GM12878 (cell line): ENCODE data around the gene SPIB. TPM values are rescaled to one million over a fixed set of nuclear protein-coding genes. Genes with fewer than 3 reads are reported as not detected.

Experiments
- ATAC-seq: fragments of 200-7000 bp; cut with Tn5 transposase; 3 replicates; pipeline ENCODE4 v1.9.1; 2020; ENCODE audit warnings: mild to moderate bottlenecking, moderate library complexity
- BruUV-seq: library from RNA; stranded (reverse); fragments of 400-500 nt; replicated peaks from 2 replicates; lab custom pipeline; 2021; lab: Mats Ljungman, UMichigan
- CTCF ChIA-PET: fragments of 300-600 bp; sonication (Branson Sonifier 250); formaldehyde crosslinking; extraction: SDS; loops from one replicate; lab custom pipeline; 2021; ENCODE audit warnings: inconsistent platforms; lab: Yijun Ruan, JAX
- POLR2A ChIA-PET: fragments of 350-600 bp; formaldehyde crosslinking; extraction: SDS; loops from one replicate; lab custom pipeline; 2021; ENCODE audit warnings: inconsistent platforms; lab: Charles Lee
- RAD21 ChIA-PET: fragments of 300-600 bp; sonication (Branson Sonifier 250); formaldehyde crosslinking; loops from one replicate; lab custom pipeline; 2023; ENCODE audit warnings: antibody characterized with exemption; ENCODE audit not compliant: unreplicated experiment; lab: Charles Lee
- SMC1A ChIA-PET: fragments of 300-600 bp; sonication (Branson Sonifier 250); formaldehyde crosslinking; loops from one replicate; lab custom pipeline; 2023; ENCODE audit not compliant: unreplicated experiment, uncharacterized antibody; lab: Charles Lee
- DNase-seq: peaks from one replicate; pipeline ENCODE4 v3.0.0-alpha.2; 2011; ENCODE audit warnings: low read depth, low spot score
- FAIRE-seq: peaks from 3 replicates; lab custom pipeline; 2011; peaks lifted over from hg19 to GRCh38; lab: Jason Lieb, UNC
- H2AFZ ChIP-seq: 2 replicates; pipeline ENCODE4 v1.6.0; 2011; ENCODE audit warnings: low read depth, low read length, control low read depth; ENCODE audit not compliant: control insufficient read depth
- H3K27ac ChIP-seq: 2 replicates; pipeline ENCODE4 v1.5.1; 2011; ENCODE audit warnings: control low read depth; ENCODE audit not compliant: control insufficient read depth, insufficient read depth
- H3K27me3 ChIP-seq, 2 experiments: replicated peaks in 1 of 2; 2 replicates each; pipeline versions ENCODE4 v1.6.0 to v1.6.1; 2011; ENCODE audit warnings: low read length in 1 of 2; ENCODE audit not compliant: control insufficient read depth in 2 of 2, insufficient read depth in 2 of 2
- H3K36me3 ChIP-seq, 2 experiments: 2 replicates each; pipeline ENCODE4 v1.5.1; 2011; ENCODE audit warnings: low read length in 1 of 2; ENCODE audit not compliant: control insufficient read depth in 2 of 2, insufficient read depth in 2 of 2
- H3K4me1 ChIP-seq: 2 replicates; pipeline ENCODE4 v1.6.1; 2011; ENCODE audit warnings: mild to moderate bottlenecking, low read length, moderate library complexity, mixed read lengths; ENCODE audit not compliant: control insufficient read depth, insufficient read depth
- H3K4me2 ChIP-seq: 2 replicates; pipeline ENCODE4 v1.6.0; 2011; ENCODE audit warnings: control low read depth; ENCODE audit not compliant: control insufficient read depth, insufficient read depth
- H3K4me3 ChIP-seq: fragments of 200-600 bp; sonication (generic); 2 replicates; pipeline ENCODE4 v1.5.1; 2016
- H3K79me2 ChIP-seq: 2 replicates; pipeline ENCODE4 v1.6.0; 2011; ENCODE audit warnings: low read length; ENCODE audit not compliant: control insufficient read depth, insufficient read depth
- H3K9ac ChIP-seq: 2 replicates; pipeline ENCODE4 v1.8.0; 2011; ENCODE audit warnings: low read length, control low read depth, mixed read lengths; ENCODE audit not compliant: control insufficient read depth, insufficient read depth
- H3K9me3 ChIP-seq: replicated peaks from 3 replicates; pipeline ENCODE4 v1.5.1; 2011; ENCODE audit warnings: mild to moderate bottlenecking, low read length; ENCODE audit not compliant: control insufficient read depth, insufficient read depth
- H4K20me1 ChIP-seq: 2 replicates; pipeline ENCODE4 v1.6.0; 2011; ENCODE audit not compliant: control insufficient read depth, insufficient read depth
- BCL11A ChIP-seq: IDR thresholded peaks from 2 replicates; pipeline ENCODE4 v1.6.1; 2011; ENCODE audit warnings: low read depth, low read length
- BHLHE40 ChIP-seq, 2 experiments: fragments of 450-650 bp in 1 of 2; IDR thresholded peaks; 2 replicates each; pipeline ENCODE4 v1.6.1; 2011 to 2017; ENCODE audit warnings: low read depth in 2 of 2, borderline replicate concordance in 1 of 2, improper control_type of control experiment in 1 of 2, low read length in 1 of 2, mild to moderate bottlenecking in 1 of 2
- EED ChIP-seq: sonication (generic); IDR thresholded peaks from 2 replicates; pipeline ENCODE4 v1.6.1; 2016; ENCODE audit warnings: antibody characterized with exemption, low read depth
- ESRRA ChIP-seq: IDR thresholded peaks from 2 replicates; pipeline ENCODE4 v1.6.1; 2012; ENCODE audit warnings: mild to moderate bottlenecking, low read length, improper control_type of control experiment
- GABPA ChIP-seq: IDR thresholded peaks from 2 replicates; pipeline ENCODE4 v1.6.1; 2014; ENCODE audit warnings: antibody characterized with exemption, low read depth, mild to moderate bottlenecking, inconsistent platforms
- GATAD2B ChIP-seq: fragments of 450-650 bp; conservative IDR thresholded peaks from 2 replicates; pipeline ENCODE4 v1.6.1; 2017; ENCODE audit warnings: low read depth, mild to moderate bottlenecking, moderate library complexity
- IKZF1 ChIP-seq: fragments of 450-650 bp; conservative IDR thresholded peaks from 2 replicates; pipeline ENCODE4 v1.6.1; 2017; ENCODE audit warnings: antibody characterized with exemption, mild to moderate bottlenecking
- IKZF2 ChIP-seq, 2 experiments: fragments of 450-650 bp; IDR thresholded peaks; 2 replicates each; pipeline ENCODE4 v1.6.1; 2017; ENCODE audit warnings: mild to moderate bottlenecking in 2 of 2, moderate library complexity in 2 of 2
- JUNB ChIP-seq: IDR thresholded peaks from 2 replicates; pipeline ENCODE4 v1.6.1; 2016; ENCODE audit warnings: antibody characterized with exemption, mild to moderate bottlenecking
- MEF2B ChIP-seq: fragments of 450-650 bp; IDR thresholded peaks from 2 replicates; pipeline ENCODE4 v1.6.1; 2018; ENCODE audit warnings: mild to moderate bottlenecking, moderate library complexity; ENCODE audit not compliant: partially characterized antibody, poor library complexity, severe bottlenecking
- MTA2 ChIP-seq: fragments of 450-650 bp; IDR thresholded peaks from 2 replicates; pipeline ENCODE4 v1.6.1; 2016; ENCODE audit warnings: low read depth, mild to moderate bottlenecking, moderate library complexity
- NBN ChIP-seq: fragments of 450-650 bp; IDR thresholded peaks from 2 replicates; pipeline ENCODE4 v1.6.1; 2016
- NR2F1 ChIP-seq: fragments of 450-650 bp; conservative IDR thresholded peaks from 2 replicates; pipeline ENCODE4 v1.6.1; 2017; ENCODE audit warnings: mild to moderate bottlenecking
- POLR2A ChIP-seq: IDR thresholded peaks from 2 replicates; pipeline ENCODE4 v1.6.1; 2011; ENCODE audit warnings: low read depth, mild to moderate bottlenecking, low read length
- RELB ChIP-seq: fragments of 450-650 bp; IDR thresholded peaks from 2 replicates; pipeline ENCODE4 v1.6.1; 2017; ENCODE audit warnings: low read depth, mild to moderate bottlenecking, moderate library complexity
- RUNX3 ChIP-seq: IDR thresholded peaks from 2 replicates; pipeline ENCODE4 v1.6.1; 2012; ENCODE audit warnings: low read length, inconsistent platforms
- TAF1 ChIP-seq: IDR thresholded peaks from 2 replicates; pipeline ENCODE4 v1.6.1; 2011; ENCODE audit warnings: mild to moderate bottlenecking, low read depth, low read length, borderline replicate concordance
- TCF12 ChIP-seq: IDR thresholded peaks from 2 replicates; pipeline ENCODE4 v1.6.1; 2011; ENCODE audit warnings: low read depth, mild to moderate bottlenecking, low read length
- WGBS: methylation state at CpG from one replicate; pipeline ENCODE4 v1.1.6; 2016; ENCODE audit warnings: low lambda C conversion rate; ENCODE audit not compliant: insufficient replicate concordance, insufficient coverage; ENCODE audit errors: missing lambda C conversion rate; 5-methylcytosine and 5-hydroxymethylcytosine counted together
- in situ Hi-C: fragments of 300-500 bp; cut with MboI; formaldehyde crosslinking; loops from 9 replicates; pipeline ENCODE4 v1.14.3; 2018; ENCODE audit warnings: mixed read lengths
- intact Hi-C: fragments of 100-400 bp; cut with micrococcal nuclease; formaldehyde crosslinking; loops from one replicate; pipeline ENCODE4 v1.14.2; 2022; ENCODE audit not compliant: unreplicated experiment
- polyA plus RNA-seq, 11 experiments: library from polyadenylated mRNA; depleted of rRNA in 4 of 11; unstranded in 6 of 11; stranded (reverse) in 5 of 11; fragments of >200 nt; fragmentation: Nextera tagmentation in 4 of 11; fragmentation: Illumina TruSeq in 1 of 11; extraction: Ambion mirVana in 4 of 11; extraction: Trizol in 1 of 11; gene quantifications; 1 replicate in 1 of 11; 2 replicates in 10 of 11; pipeline versions ENCODE4 v1.2.1 to v1.2.3, GENCODE V29; 2011 to 2016; ENCODE audit warnings: inconsistent platforms in 2 of 11, missing spikeins in 2 of 11, low read depth in 1 of 11
- total RNA-seq, 4 experiments: library from RNA; depleted of rRNA in 3 of 4; stranded (reverse); fragments of >200 nt in 3 of 4; fragmentation: Illumina TruSeq in 1 of 4; extraction: Trizol in 1 of 4; gene quantifications; 2 replicates each; pipeline versions ENCODE4 v1.2.1 to v1.2.3, GENCODE V29; 2013 to 2021

Gene SPIB
- total and polyA plus RNA-seq, 10 of the 15 experiments (the other 5 are each of a cell fraction or from before 2014, with no cell fraction given) = 3.5 to 123 (median 56.0) TPM

DNA sequence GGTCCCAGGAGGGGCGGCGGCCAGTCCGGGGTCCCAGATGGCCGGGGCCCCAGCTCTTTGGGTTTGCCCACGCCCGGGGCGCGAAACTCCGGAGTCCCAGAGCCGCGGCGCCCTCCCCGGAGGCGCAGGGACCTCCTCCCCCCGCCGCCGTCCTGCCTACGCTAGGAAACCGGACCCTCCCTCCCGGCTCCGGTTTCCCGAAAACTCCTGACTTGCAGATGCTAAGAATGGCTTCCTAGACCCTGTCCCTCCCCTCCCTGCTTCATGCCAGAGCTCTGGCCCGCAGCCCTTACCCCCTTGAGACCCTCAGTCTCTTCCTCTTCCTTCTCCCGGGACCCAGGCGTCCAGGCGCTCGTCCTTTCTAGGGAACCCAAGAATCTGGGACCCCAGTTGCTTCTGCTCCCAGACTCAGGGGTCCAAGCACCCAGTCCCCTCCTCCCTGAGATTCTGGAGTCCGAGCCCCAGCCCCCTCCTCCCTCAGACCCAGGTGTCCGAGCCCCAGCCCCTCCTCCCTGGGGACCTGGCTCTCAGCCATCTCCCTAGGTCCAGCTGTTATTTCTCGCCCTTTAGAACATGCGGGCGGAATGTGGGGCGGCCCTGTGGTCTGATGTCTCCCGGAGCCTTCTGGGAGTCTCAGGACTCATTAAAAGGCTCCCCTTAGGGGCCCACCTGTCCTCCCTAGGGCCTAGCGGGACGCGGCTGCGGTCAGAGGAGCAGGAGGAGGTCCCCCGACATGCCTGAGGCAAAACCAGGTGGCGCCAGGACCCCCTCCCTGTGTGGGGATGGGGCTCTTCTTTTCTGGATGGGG is 13.7 kb downstream of the SPIB start, which contains the start of gene MYBPC2:
TSS of gene MYBPC2 (plus strand) at position 672 of the 808 bp plus-strand sequence. CDS start at position 734, 62 bp downstream.
- CTCF ChIA-PET = interaction anchor here (0.9 to 1.5 kb wide), 2 partner anchors 28 to 67 kb away, joined by 3 to 5 read pairs; partner anchors contain the start of gene NAPSA
- Histone ChIP-seq H3K9me3 (no peaks in the 10 kb centered on the region), H3K27me3 (peaks cover 0 to 4% of the 10 kb centered on the region in 2 experiments; a peak in 1 of 4 replicates), H3K79me2 (no peaks in the 10 kb centered on the region), H3K36me3 (no peaks in the 10 kb centered on the region), H4K20me1 (no peaks in the 10 kb centered on the region), H3K27ac (peak within 1 kb of the TSS; percentile 82), H3K4me1 (peaks cover 56% of the 10 kb centered on the region), H2AFZ (peak within 1 kb of the TSS; percentile 81), H3K9ac (peak within 1 kb of the TSS; percentile 77), H3K4me2 (peak within 1 kb of the TSS; percentile 100), H3K4me3 (peak within 1 kb of the TSS; percentile 71)
- RAD21 ChIA-PET = interaction anchor here (0.6 to 1.5 kb wide), 4 partner anchors 28 to 75 kb away, joined by 3 read pairs; no protein-coding TSS in a partner anchor
- BruUV-seq = no TSS peak
- intact Hi-C loops (loop anchor here (2.0 to 5.0 kb wide), 2 partner anchors 14 to 85 kb away; partner anchors contain the start of gene SPIB), in situ Hi-C loops (no loop called here)
- SMC1A ChIA-PET = interaction anchor here (0.6 to 1.1 kb wide), 3 partner anchors 28 to 966 kb away, joined by 3 to 4 read pairs (median 3); no protein-coding TSS in a partner anchor
- peak; percentile 24 for ATAC-seq
- DNase-seq = no peak
- TF ChIP-seq MEF2B = peak; percentile 82
- TF ChIP-seq ESRRA = no peak
- 0 out of 2 replicates have a peak, but pooled peaks have one; percentile 23 for TF ChIP-seq NBN
- TF ChIP-seq NR2F1 = peak; percentile 31; the same call in 1 of the 2 replicates
- peak; percentile 13 to 19; a peak in 1 of 4 replicates for TF ChIP-seq BHLHE40 (IDR thresholded peaks at IDR 0.05; ENCODE audit: borderline replicate concordance in 1 of 2, low read depth in 2 of 2, low read length in 1 of 2)
- peak; percentile 32; the same call in 1 of the 2 replicates for TF ChIP-seq RELB
- 0 out of 2 replicates have a peak, but pooled peaks have one; percentile 61 for TF ChIP-seq GATAD2B
- no peak for TF ChIP-seq TAF1
- TF ChIP-seq BCL11A = peak; percentile 54; the same call in 1 of the 2 replicates
- TF ChIP-seq JUNB = no peak
- TF ChIP-seq IKZF1 = peak; percentile 71
- TF ChIP-seq RUNX3 = peak; percentile 48
- TF ChIP-seq POLR2A = peak; percentile 34; the same call in 1 of the 2 replicates
- TF ChIP-seq MTA2 = peak; percentile 66; the same call in 1 of the 2 replicates
- TF ChIP-seq EED = peak; percentile 58; the same call in 1 of the 2 replicates
- TF ChIP-seq IKZF2 (IDR thresholded peaks at IDR 0.05) = peak; percentile 63 to 71; a peak in 3 of 4 replicates
- TF ChIP-seq GABPA = no peak
- peak; percentile 53; the same call in 1 of the 2 replicates for TF ChIP-seq TCF12
- WGBS = 9% methylated on average over 18 of the region's 40 CpGs
- POLR2A ChIA-PET = interaction anchor here (0.9 to 1.5 kb wide), 4 partner anchors 12 to 75 kb away, joined by 3 to 4 read pairs (median 3); partner anchors contain the start of gene SPIB
- FAIRE-seq = no peak
